NCI-H446 (cell line): ENCODE measurements around the gene IL11.

Experiments used
- DNase-seq, 2 experiments: peaks; one replicate each; lab custom pipeline; 2025; lab: John Stamatoyannopoulos, UW

Gene IL11

DNA sequence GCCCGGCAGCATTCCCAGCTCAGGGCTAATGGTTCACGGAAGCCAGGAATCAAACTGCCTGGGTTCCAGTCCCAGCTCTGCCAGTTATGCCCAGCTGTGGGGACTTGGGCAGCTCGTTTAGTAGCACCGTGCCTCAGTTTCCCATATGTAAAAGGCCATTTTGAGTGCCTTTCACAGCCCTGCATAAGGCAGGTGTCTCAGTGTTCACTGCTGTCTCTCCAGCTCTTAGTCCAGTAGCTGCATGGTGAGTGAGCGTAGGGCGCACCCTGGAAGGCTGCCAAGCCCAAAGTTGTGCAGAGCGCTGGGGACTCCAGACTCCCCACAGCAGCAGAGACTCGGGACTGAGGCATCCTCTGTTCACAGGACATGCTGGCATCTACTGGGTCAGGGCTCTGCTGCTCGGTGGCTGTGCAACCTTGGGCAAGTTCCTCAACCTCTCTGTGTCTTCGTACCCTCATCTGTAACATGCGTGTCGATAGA, 21.0 kb upstream of the IL11 start:
- DNase-seq = no peak

DNA sequence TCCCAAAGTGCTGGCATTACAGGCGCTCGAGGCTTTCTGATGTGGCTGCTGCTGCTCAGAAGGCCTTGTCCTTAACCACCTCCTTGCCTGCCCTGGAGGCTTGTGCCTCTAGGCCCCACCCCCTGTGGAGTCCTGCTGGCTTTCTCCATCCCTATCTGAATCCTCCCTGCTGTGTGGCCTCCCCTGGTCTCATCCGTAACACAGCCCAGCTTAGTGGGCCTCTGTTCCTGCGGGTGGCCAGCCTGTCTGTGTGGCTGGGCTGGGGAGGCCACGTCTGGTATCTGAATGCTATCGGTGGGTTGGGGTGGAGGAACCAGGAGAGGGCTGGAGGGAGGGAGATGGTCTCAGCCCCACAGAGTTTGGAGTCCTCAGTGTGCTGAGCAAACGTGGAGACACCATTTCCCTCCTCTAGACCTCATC, 20.2 kb upstream of the IL11 start:
- DNase-seq = no peak

DNA sequence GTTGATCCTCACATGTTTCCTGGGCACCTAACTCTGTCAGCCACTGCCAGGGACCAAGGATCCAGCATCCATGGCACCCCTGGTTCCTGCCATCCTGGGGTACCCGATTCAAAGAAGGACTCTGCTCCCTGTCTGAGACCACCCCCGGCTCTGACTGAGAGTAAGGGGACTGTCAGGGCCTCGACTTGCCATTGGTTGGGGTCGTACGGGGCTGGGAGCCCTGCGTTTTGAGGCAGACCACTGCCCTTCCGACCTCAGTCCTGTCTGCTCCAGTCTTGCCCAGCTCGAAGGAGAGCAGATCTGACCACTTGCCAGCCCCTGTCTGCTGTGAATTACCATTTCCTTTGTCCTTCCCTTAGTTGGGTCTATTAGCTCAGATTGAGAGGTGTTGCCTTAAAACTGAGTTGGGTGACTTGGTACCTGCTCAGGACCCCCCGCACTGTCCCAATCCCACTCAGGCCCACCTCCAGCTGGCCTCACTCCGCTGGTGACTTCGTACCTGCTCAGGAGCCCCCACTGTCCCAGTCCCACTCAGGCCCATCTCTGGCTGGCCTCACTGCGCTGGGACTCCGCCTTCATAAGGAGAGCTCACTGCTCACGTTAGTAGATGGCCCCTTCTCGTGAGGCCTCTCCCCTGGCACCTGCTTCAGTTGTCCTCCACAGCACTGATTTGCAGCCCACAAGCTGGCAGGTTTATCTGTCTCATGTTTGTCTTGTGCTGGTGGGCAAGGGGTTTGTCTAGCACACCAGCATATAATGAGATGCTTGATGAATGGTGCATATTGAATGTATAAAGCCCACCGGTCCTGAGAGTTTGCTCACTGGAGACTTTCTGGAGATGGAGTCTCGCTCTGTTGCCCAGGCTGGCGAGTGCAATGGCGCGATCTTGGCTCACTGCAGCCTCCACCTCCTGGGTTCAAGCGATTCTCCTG, 19.4 kb upstream of the IL11 start:
- no peak for DNase-seq

DNA sequence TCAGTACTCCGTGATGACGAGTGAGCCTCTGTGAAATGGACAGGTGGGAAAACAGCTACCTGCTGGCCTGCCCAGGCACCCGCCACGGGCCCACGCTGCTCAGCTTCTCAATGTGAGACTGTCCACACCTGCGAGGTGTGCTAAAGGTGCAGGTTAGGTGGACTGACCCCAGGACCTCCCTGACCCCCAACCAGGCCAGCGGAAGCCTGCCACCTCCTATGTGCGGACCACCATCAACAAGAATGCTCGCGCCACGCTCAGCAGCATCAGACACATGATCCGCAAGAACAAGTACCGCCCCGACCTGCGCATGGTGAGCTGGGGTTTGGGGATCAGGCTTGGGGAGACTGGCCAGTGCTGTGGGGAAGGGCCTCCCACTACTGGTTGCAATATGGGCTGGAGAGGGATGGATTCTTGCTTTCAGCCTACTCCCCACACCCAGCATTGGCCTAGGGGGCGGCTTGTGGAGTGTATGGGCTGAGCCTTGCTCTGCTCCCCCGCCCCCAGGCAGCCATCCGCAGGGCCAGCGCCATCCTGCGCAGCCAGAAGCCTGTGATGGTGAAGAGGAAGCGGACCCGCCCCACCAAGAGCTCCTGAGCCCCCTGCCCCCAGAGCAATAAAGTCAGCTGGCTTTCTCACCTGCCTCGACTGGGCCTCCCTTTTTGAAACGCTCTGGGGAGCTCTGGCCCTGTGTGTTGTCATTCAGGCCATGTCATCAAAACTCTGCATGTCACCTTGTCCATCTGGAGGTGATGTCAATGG, 17.7 kb upstream of the IL11 start:
- no peak for DNase-seq

DNA sequence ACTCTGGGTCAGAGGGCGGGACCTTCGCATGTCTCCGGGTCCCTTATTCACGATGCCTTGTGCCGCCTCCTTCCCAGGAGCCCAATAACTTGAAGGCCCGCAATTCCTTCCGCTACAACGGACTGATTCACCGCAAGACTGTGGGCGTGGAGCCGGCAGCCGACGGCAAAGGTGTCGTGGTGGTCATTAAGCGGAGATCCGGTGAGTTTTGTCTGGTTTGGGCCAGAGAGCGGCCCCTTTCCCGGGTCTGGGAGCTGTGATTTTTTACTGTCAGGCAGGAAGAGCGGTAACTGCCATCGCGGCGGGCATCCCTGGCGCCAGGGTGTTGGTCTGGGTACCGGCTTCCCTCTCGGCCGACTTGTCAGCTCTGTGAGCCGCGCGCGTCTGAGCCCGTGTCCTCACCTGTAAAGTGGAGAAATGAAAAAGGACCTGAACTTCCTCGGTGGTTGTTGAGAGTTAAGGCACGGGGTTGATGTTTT, 16.3 kb upstream of the IL11 start:
- no peak for DNase-seq

DNA sequence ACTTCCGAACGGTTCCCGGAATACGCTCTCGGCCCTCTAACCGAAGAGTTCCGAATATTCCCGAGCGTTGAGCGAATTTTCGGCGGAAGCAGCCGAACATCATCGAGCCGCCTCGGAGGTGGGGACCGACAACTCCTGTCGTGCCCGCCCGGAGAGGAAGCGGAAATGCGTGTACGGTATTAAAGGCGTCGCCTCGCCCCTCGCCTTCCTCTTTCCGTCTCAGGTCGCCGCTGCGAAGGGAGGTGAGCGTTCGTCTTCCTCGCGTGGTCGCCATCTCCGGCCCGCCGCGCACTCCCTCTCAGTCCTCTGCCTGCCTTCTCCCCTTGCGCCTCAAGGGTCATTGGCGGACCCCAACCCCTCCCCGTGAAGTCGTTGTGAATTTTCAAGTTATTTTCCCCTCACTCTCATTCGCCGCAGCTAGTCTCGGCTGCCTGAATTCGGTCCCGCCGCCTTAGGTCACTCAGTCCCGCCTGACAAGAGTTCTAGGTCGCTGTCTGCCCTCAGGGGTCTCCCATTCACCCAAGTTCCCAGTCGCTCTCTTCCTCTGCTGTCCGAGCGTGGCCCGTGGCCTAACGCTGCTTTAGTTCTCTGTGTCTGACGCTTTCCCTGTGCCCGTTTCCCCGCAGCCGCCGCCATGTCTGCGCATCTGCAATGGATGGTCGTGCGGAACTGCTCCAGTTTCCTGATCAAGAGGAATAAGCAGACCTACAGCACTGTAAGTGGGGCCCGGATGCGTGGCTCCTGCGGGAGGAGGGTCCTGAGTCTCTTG, 15.6 kb upstream of the IL11 start, which contains the start of gene RPL28:
Gene RPL28, plus strand, starts transcription at position 209 of the 769 bp plus-strand sequence. Its CDS starts 426 bp downstream, at position 635.
- peak; percentile 99 to 100 for DNase-seq

DNA sequence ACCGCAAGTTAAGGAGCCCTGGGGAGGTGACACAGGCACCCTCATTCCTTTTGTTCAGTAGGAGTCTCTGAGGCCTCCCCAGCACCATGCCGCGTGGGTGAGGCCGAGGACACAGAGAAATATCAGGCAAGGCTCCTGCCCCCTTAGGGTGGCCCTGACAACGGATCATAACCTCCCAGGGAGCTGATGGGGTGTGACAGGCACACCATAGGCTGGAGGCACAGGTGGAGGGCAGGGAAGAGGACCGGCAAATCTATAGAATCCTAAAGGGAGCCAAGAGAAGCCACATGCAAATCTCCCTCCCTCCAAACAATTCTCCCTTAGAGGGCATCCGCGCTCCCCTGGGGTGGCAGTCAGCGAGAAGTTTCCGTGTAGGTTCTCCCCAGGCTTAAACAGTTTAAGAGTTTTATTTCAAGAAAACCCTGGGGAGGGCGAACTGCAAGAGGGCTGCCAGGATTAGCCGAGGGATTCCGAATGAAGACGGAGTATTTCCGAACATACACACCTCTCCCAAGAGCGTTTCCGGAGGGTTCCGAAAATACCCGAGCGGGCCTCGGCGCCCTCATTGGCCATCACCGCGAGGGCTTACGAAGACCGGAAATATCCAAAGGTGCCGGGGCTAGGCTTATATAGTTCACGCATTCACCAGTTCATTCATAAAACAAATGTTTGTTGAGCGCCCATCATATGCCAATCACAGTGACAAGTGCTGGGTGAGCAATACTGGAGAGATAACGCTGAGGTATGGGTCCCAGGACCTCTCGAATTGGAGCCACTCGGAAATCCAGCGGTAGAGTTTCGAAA, 14.9 kb upstream of the IL11 start:
- peak; percentile 99 for DNase-seq

DNA sequence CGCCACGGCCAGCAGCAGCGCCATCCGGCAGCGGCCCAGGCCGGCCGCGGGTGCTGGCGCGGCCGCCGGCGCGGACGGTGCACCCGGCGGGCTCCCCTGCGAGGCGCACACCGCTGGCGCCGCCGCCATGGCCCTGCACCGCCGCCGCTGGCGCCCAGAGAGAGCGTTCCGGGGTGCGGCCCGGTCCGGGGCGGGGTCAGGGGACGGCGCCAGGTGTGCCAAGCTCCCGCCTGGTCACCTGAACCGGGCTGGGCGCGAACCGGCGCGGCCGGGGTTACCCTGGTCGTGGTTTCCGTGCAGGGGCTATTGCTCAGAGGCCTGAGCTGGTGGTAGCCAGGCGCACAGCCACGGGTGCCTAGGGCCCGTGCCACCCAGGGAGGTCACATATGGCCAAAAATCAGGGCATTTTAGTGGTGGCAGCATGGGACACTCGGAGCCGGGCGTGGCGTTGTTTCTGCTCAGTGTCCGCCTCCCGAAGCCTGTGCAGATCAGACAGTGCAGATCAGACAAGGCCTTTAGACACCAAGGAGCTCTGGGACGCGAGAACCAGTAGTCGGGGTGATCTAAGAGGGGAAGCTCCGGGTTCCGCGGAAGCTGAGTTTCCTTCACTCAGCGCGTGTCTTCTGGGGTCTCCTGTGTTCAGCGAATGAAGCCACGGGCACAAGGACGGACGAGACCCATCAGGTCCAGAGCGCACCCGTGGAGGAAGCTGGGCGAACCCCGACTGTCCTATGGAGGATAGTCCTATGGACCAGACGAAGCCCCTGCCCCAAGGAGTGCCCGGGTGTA, 14.1 kb upstream of the IL11 start, which contains the start of gene TMEM238:
Gene TMEM238, minus strand, starts transcription at position 162 of the 789 bp plus-strand sequence. Its CDS starts 33 bp downstream, at position 129.
- DNase-seq = peak in 1 of 2 experiments; percentile 50

DNA sequence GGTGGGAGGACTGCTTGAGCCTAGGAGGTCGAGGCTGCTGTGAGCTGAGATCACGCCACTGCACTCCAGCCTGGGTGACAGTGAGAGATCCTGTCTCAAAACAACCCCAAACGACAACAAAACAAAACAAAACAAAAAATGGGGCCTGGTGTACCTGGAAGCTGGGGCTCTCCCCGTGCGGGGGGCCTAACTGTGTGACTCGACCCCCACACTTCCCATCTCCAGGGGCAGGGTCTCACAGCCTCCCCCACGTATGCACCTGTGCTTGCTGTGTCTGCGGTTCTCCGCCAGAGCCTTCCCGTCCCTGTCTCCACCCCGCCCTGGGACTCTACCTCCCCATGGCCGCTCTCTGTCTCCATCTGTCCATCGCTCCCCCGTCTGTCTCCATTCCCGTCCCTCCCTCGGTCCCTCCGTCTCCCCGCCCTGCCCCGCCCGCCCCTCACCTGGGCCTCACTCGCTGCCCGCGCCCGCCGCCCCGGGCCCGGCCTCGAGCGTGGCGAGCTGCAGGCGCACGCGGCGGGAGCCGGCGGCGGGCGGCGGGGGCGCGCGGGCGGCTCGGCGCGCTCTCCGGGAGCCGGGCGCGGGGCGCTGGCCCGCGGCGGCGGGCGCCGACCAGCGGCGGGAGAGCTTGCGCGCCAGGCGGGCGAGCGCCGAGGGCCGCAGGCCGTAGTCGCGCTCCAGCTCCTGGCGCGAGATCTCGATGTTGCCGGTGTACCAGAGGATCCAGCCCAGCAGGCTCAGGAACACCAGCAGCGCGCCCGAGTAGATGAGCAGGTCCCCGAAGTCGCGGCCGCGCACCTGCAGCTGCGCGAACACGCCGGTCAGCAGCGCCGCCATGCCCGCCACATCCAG, 13.2 kb upstream of the IL11 start:
- peak in 1 of 2 experiments; percentile 64 for DNase-seq

DNA sequence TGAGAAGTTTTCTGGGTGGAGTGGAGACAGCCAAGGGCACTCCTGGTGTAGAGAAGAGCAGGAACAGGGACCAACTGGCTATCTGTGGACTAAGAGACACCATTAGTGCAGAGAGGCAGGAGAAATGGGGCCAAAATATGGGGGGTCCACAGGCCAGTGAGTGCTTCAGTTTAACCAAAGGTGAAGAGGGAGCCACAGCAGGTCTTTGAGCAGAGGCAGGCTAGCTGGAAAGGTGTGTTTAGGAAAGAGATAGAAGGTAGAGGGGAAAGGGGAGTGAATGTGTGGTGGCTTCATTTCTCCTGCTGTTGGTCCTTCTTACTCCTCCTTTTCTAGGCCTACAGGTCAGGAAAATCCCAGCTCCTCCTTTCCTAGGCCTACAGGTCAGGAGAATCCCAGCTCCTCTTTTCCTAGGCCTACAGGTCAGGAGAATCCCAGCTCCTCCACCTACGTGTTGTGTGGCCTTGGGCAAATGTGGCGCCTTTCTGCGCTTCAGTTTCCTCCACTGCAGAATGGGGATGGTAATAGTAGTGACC, 12.3 kb upstream of the IL11 start:
- no peak for DNase-seq

DNA sequence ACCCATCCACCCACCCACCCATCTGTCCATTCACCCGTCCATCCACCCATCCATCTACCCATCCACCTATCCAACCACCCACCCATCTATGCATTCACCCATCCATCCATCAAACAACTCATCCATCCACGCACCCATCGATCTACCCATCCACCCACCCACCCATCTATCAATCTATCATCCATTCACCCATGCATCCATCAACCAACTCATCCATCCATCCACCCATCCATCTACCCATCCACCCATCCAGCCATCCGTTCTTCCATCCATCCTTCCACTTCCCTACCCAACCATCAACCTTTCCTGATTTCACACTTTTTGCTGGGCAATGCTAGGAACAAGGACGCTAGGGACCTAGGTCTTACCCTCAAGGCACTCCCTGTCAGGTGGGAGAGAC, 11.8 kb upstream of the IL11 start:
- DNase-seq = no peak

DNA sequence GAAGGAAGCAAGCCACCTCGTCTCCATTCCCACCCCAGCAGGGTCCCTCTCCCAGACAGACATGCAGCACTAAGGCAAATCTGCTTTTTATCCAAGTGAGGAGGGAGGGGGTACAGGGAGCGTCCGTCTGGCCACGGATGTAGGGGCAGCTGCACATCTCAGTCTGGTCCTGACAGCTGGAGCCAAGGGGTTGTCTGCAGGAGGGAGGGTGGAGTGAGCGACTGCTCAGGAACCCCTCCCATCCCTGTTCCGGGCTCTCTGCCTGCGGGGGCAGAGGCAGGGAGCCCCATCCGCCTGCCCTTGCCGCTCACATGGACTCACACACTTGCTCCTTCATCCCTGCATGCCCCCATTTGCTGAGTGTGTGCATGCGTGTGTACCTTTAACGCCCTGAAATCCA, 8.9 kb upstream of the IL11 start:
- DNase-seq = no peak

DNA sequence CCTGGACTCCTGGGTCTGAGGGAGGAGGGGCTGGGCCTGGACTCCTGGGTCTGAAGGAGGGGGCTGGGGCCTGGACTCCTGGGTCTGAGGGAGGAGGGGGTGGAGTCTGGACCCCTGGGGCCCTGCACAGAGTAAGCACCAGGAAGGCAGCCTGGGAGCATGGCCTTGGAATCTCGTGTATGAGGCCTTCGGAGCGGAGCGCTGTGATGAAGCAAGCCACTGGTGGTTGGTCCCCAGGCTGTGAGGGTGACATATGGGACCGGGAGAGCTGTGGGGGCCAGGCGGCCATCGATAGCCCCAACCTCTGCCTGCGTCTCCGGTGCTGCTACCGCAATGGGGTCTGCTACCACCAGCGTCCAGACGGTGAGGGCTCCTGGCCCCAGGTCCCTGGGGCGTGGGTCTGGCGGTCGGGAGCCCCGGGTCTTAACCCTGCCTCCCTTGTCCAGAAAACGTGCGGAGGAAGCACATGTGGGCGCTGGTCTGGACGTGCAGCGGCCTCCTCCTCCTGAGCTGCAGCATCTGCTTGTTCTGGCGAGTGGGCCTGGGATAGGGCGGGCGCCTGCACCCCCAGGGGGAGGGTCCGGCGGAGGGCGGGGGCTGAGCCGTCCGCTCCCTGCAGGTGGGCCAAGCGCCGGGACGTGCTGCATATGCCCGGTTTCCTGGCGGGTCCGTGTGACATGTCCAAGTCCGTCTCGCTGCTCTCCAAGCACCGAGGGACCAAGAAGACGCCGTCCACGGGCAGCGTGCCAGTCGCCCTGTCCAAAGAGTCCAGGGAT, 7.3 kb upstream of the IL11 start:
- DNase-seq = no peak

DNA sequence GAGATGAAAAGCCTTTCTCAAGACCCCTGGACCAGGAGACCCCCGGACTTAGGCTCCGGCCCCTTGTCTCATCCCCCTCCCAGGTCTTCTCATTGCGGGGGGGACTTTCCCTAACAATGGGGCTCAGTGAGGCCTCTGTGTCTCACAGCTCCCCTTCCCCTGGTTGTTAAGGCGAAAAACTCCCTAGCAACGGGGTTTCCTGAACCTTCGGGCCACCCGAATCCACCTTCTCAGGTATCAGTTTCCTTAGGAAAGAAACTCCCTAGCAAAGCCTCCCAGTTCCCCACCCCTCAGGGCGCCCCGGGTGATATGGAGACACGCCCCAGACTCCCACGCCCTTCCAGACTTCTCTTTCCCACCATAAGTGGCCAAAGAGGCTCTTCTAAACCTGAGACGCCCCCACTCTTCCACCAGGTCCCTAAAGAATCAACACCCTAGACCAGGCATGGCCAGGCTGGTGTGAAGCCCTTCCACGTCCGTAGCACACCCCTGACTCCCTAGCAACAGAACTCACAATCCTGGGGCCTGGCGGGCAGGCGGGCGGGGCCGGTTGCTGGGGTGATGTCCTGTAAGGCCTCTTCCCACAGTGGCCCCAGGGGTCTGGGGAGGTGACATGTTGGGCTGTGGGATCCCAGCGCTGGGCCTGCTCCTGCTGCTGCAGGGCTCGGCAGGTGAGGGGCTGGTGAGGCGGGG, 6.1 kb upstream of the IL11 start, which contains the start of gene TMEM190:
Gene TMEM190, plus strand, starts transcription at position 586 of the 693 bp plus-strand sequence. Its CDS starts 28 bp downstream, at position 614.
- DNase-seq = no peak

DNA sequence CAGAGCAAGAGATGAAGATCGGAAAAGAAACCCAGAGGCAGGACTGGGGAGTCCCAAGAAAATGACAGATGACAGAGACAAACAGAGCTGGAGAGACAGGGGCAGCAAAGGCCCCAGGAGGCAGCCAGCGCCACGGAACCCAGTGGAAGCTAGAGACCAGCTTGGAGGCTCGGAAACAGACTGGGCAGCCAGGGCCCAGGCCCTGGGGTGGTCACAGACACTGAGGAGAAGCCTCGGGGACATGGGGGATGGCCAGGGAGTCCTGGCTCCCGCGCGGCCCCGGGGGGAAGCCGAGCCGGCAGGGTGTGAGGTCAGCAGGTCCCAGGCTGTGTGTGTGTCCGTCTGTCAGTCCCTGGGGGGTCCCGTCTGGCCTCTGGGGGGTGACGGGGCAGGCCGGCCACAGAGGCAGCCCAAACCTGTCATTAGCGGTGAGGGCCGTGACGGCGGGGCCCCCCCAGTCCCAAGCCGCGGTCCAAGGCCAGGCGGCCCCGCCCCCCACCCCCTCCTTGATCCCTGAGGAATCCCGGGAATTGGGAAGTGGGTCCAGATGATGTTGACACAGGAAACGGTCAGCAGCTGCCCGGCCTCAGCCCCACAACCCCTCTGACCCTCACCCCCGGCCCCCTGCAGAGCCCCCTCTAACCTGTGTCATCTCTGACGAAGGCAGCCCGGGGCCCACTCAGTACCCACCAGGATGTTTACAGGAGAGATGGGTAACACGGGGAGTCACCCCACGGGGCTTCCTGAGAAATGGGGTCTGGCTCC, 3.9 kb upstream of the IL11 start:
- DNase-seq = no peak

DNA sequence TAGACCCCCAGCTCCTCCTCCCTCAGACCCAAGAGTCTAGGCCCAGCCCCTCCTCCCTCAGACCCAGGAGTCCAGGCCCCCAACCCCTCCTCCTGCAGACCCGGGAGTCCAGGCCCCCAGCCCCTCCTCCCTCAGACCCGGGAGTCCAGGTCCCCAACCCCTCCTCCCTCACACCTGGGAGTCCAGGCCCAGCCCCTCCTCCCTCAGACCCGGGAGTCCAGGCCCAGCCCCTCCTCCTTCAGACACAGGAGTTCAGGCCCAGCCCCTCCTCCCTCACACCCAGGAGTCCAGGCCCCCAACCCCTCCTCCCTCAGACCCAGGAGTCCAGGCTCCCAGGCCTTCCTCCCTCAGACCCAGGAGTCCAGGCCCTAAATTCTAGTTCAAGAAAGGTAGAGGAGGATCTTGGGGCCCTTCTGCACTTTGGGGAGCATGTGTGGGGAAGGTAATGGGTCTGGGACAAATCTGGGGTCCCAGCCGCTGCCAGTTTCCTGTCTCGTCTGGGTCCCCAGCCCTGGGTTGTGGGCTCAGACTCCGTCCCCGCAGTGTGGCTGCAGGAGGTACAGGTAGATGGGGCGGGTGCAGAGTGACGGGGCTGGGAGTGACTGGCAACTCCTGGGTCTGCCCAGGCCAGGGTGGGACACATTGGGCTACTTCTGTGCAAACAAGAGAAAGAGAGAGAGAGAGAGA, 3.2 kb upstream of the IL11 start:
- no peak for DNase-seq
